Nephron (organoid): ENCODE results near the gene CAPRIN1.

Source experiments
- H3K27ac Mint-ChIP-seq, 3 experiments: 2 replicates each; pipeline ENCODE4 v1.8.0; 2020; ENCODE audit warnings: mixed read lengths in 3 of 3, mild to moderate bottlenecking in 2 of 3, moderate library complexity in 1 of 3
- H3K27me3 Mint-ChIP-seq: 2 replicates; pipeline ENCODE4 v1.8.0; 2021; ENCODE audit warnings: low read depth, mild to moderate bottlenecking, moderate library complexity, mixed read lengths
- H3K36me3 Mint-ChIP-seq: 2 replicates; pipeline ENCODE4 v1.8.0; 2020; ENCODE audit warnings: low read depth, mixed read lengths
- H3K4me1 Mint-ChIP-seq: 2 replicates; pipeline ENCODE4 v1.8.0; 2020; ENCODE audit warnings: mixed read lengths
- H3K4me3 Mint-ChIP-seq, 3 experiments: 2 replicates each; pipeline ENCODE4 v1.8.0; 2020; ENCODE audit warnings: mild to moderate bottlenecking in 3 of 3, mixed read lengths in 3 of 3, moderate library complexity in 2 of 3
- H3K9me3 Mint-ChIP-seq: 2 replicates; pipeline ENCODE4 v1.8.0; 2020; ENCODE audit warnings: mixed read lengths
- CTCF ChIP-seq, 3 experiments: fragments of 200-600 bp; sonication (generic); IDR thresholded peaks; one replicate each; pipeline ENCODE4 v1.5.0; 2021; ENCODE audit warnings: antibody characterized with exemption in 3 of 3; ENCODE audit not compliant: unreplicated experiment in 3 of 3

CAPRIN1 gene

GRCh38 chr11:34135439-34135838 is 83.9 kb downstream of the CAPRIN1 start:
- Mint-ChIP-seq H3K4me3 (no peak overlapping the region), H3K36me3 (peaks cover 65% of the 10 kb centered on the region), H3K27me3 (no peaks in the 10 kb centered on the region), H3K9me3 (no peaks in the 10 kb centered on the region), H3K27ac (no peak overlapping the region), H3K4me1 (no peaks in the 10 kb centered on the region)
- TF ChIP-seq CTCF (IDR thresholded peaks at IDR 0.05; ENCODE audit: unreplicated experiment in 3 of 3) = no peak

GRCh38 chr11:34136420-34136819 is 84.9 kb downstream of the CAPRIN1 start:
- Mint-ChIP-seq H3K9me3 (no peaks in the 10 kb centered on the region), H3K4me1 (no peaks in the 10 kb centered on the region), H3K27ac (no peak overlapping the region), H3K36me3 (peaks cover 65% of the 10 kb centered on the region), H3K4me3 (no peak overlapping the region), H3K27me3 (no peaks in the 10 kb centered on the region)
- TF ChIP-seq CTCF (IDR thresholded peaks at IDR 0.05; ENCODE audit: unreplicated experiment in 3 of 3) = no peak

- Mint-ChIP-seq H3K36me3 (peaks cover 73% of the 10 kb centered on the region), H3K4me3 (no peak overlapping the region), H3K4me1 (no peaks in the 10 kb centered on the region), H3K27me3 (no peaks in the 10 kb centered on the region), H3K9me3 (no peaks in the 10 kb centered on the region), H3K27ac (no peak overlapping the region)
- TF ChIP-seq CTCF (IDR thresholded peaks at IDR 0.05; ENCODE audit: unreplicated experiment in 3 of 3) = no peak
Measured at GRCh38 chr11:34139346-34139745, 87.8 kb downstream of the CAPRIN1 start.

GRCh38 chr11:34140149-34140548 is 88.6 kb downstream of the CAPRIN1 start:
- peaks cover 77% of the 10 kb centered on the region for H3K36me3 Mint-ChIP-seq
- H3K27ac Mint-ChIP-seq = no peak overlapping the region
- no peaks in the 10 kb centered on the region for H3K27me3 Mint-ChIP-seq
- no peak overlapping the region for H3K4me3 Mint-ChIP-seq
- no peak for TF ChIP-seq CTCF (IDR thresholded peaks at IDR 0.05; ENCODE audit: unreplicated experiment in 3 of 3)
- no peaks in the 10 kb centered on the region for H3K9me3 Mint-ChIP-seq
- H3K4me1 Mint-ChIP-seq = no peaks in the 10 kb centered on the region

GRCh38 chr11:34143048-34143447 is 91.5 kb downstream of the CAPRIN1 start:
- Mint-ChIP-seq H3K27ac (no peak overlapping the region), H3K27me3 (no peaks in the 10 kb centered on the region), H3K4me3 (no peak overlapping the region), H3K36me3 (peaks cover 77% of the 10 kb centered on the region), H3K9me3 (no peaks in the 10 kb centered on the region), H3K4me1 (no peaks in the 10 kb centered on the region)
- no peak for TF ChIP-seq CTCF (IDR thresholded peaks at IDR 0.05; ENCODE audit: unreplicated experiment in 3 of 3)

- Mint-ChIP-seq H3K9me3 (no peaks in the 10 kb centered on the region), H3K27ac (no peak overlapping the region), H3K4me1 (peaks cover 4% of the 10 kb centered on the region), H3K36me3 (peaks cover 71% of the 10 kb centered on the region), H3K4me3 (no peak overlapping the region), H3K27me3 (no peaks in the 10 kb centered on the region)
- TF ChIP-seq CTCF (IDR thresholded peaks at IDR 0.05; ENCODE audit: unreplicated experiment in 3 of 3) = no peak
Measured at GRCh38 chr11:34145073-34145472, 93.5 kb downstream of the CAPRIN1 start.
